ENCODE data around the gene ARHGEF7. TPM values are rescaled to one million over a fixed set of nuclear protein-coding genes. Genes with fewer than 3 reads are reported as not detected.
A peak's percentile ranks its signal among the peaks of the same experiment; 100 is the strongest.

The ARHGEF7 gene
- total RNA-seq, 1 donor from 2014 or later, result 64.6 TPM

DNA sequence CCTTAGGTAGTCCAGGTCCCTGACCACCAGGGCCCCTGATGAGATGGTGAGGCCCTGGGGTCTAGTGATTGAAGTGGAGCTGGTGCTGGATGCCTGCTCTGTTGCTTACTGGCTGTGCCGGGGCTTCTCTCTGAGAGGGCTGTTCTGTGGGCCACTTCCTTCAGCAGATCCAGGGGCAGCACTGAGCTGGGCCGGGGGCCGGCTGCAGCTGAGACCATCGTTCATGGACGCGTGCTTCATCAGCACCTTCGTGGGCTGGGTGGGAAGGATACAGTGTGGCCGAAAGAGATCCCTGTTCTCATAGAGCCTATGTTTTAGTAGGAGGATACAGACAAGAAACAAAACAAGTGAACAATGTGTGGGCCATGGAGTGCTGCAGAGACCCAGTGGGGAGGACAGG, 172.1 kb downstream of the ARHGEF7 start:
- Histone ChIP-seq H2AFZ (replicated peaks) (no peak overlapping the region), H3K4me1 (peaks cover 7% of the 10 kb centered on the region), H3F3A (ENCODE audit: low read depth) (peaks cover 13% of the 10 kb centered on the region), H3K27me3 (no peaks in the 10 kb centered on the region), H4K20me1 (ENCODE audit: low read depth) (peaks cover 11% of the 10 kb centered on the region), H3K36me3 (peaks cover 3% of the 10 kb centered on the region), H3K4me2 (no peak overlapping the region), H3K4me3 (no peak overlapping the region), H3K79me2 (ENCODE audit: low read depth) (no peaks in the 10 kb centered on the region), H3K9ac (no peak overlapping the region), H3K27ac (no peak overlapping the region), H3K9me3 (ENCODE audit: low read depth) (no peaks in the 10 kb centered on the region)
- no peaks in the 10 kb centered on the region for H3K9me3 Mint-ChIP-seq
- no peak overlapping the region for H3K27ac Mint-ChIP-seq
- no peak for TF ChIP-seq EZH2phosphoT487 (IDR thresholded peaks at IDR 0.05)
- TF ChIP-seq EZH2 (IDR thresholded peaks at IDR 0.05), result no peak
- TF ChIP-seq, protein P1, sequence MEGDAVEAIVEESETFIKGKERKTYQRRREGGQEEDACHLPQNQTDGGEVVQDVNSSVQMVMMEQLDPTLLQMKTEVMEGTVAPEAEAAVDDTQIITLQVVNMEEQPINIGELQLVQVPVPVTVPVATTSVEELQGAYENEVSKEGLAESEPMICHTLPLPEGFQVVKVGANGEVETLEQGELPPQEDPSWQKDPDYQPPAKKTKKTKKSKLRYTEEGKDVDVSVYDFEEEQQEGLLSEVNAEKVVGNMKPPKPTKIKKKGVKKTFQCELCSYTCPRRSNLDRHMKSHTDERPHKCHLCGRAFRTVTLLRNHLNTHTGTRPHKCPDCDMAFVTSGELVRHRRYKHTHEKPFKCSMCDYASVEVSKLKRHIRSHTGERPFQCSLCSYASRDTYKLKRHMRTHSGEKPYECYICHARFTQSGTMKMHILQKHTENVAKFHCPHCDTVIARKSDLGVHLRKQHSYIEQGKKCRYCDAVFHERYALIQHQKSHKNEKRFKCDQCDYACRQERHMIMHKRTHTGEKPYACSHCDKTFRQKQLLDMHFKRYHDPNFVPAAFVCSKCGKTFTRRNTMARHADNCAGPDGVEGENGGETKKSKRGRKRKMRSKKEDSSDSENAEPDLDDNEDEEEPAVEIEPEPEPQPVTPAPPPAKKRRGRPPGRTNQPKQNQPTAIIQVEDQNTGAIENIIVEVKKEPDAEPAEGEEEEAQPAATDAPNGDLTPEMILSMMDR (IDR thresholded peaks at IDR 0.05), result no peak
- DNase-seq (ENCODE audit: low spot score), result no peak
- H3K36me3 Mint-ChIP-seq, result peaks cover 29% of the 10 kb centered on the region
- H3K4me3 Mint-ChIP-seq, result no peak overlapping the region
- no peaks in the 10 kb centered on the region for H3K4me1 Mint-ChIP-seq
- H3K27me3 Mint-ChIP-seq (ENCODE audit: insufficient read depth, low read depth), result no peaks in the 10 kb centered on the region

DNA sequence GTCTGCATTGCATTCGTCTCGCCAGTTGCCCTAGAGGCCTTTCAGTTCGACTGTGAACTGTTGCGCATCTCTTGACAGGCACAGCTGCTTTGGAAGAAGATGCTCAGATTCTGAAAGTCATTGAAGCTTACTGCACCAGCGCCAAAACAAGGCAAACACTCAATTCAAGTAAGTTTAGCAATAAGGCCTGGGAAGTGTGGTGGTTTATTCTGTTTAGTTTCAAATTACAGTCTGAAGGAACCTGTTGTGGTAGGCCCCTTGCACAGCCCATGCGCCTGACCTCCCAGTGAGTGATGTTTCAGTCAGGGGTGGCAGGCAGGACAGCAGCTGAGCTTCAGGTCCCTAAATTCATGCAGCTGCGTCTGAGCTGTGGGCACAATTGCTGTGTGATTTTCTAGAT, 173.2 kb downstream of the ARHGEF7 start:
- TF ChIP-seq, protein P1 (IDR thresholded peaks at IDR 0.05), result no peak
- TF ChIP-seq EZH2 (IDR thresholded peaks at IDR 0.05), result no peak
- no peak for TF ChIP-seq EZH2phosphoT487 (IDR thresholded peaks at IDR 0.05)
- Histone ChIP-seq H3K36me3 (peaks cover 3% of the 10 kb centered on the region), H2AFZ (replicated peaks) (no peak overlapping the region), H3K27ac (no peak overlapping the region), H3K4me1 (peaks cover 7% of the 10 kb centered on the region), H3K27me3 (no peaks in the 10 kb centered on the region), H3K79me2 (ENCODE audit: low read depth) (no peaks in the 10 kb centered on the region), H3K4me2 (no peak overlapping the region), H3K4me3 (no peak overlapping the region), H3F3A (ENCODE audit: low read depth) (peaks cover 13% of the 10 kb centered on the region), H4K20me1 (ENCODE audit: low read depth) (peaks cover 11% of the 10 kb centered on the region), H3K9ac (no peak overlapping the region), H3K9me3 (ENCODE audit: low read depth) (no peaks in the 10 kb centered on the region)
- Mint-ChIP-seq H3K27me3 (ENCODE audit: insufficient read depth, low read depth) (no peaks in the 10 kb centered on the region), H3K36me3 (peaks cover 33% of the 10 kb centered on the region), H3K4me1 (no peaks in the 10 kb centered on the region), H3K4me3 (no peak overlapping the region), H3K27ac (no peak overlapping the region), H3K9me3 (no peaks in the 10 kb centered on the region)
- DNase-seq (ENCODE audit: low spot score), result no peak

DNA sequence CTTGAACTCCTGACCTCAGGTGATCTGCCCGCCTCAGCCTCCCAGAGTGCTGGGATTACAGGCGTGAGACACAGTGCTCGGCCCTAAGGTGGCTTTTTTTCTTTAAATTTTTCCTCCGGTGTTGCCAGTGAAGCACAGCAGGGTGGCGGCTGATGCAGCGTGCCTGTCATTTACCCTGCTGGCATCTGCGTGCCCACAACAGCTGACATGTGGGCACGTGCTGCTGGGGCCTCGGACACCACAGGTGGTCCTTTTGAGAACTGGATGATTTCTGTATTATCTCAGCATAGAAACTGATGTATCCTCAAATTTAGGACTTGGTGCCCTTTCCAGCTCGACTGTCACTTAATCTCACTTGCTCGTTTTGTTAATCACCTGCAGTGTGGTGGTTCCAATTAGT, 174.1 kb downstream of the ARHGEF7 start:
- no peak overlapping the region for H3K4me3 ChIP-seq
- H2AFZ ChIP-seq (replicated peaks), result no peak overlapping the region
- H3K27ac ChIP-seq, result no peak overlapping the region
- no peaks in the 10 kb centered on the region for H3K79me2 ChIP-seq (ENCODE audit: low read depth)
- no peaks in the 10 kb centered on the region for H3K9me3 ChIP-seq (ENCODE audit: low read depth)
- no peak overlapping the region for H3K4me2 ChIP-seq
- H3F3A ChIP-seq (ENCODE audit: low read depth), result peaks cover 13% of the 10 kb centered on the region
- Mint-ChIP-seq H3K36me3 (peaks cover 25% of the 10 kb centered on the region), H3K4me1 (no peaks in the 10 kb centered on the region), H3K9me3 (no peaks in the 10 kb centered on the region), H3K4me3 (no peak overlapping the region), H3K27me3 (ENCODE audit: insufficient read depth, low read depth) (no peaks in the 10 kb centered on the region), H3K27ac (no peak overlapping the region)
- H3K36me3 ChIP-seq, result peaks cover 3% of the 10 kb centered on the region
- no peak overlapping the region for H3K9ac ChIP-seq
- DNase-seq (ENCODE audit: low spot score), result peak; percentile 32
- H3K4me1 ChIP-seq, result peaks cover 7% of the 10 kb centered on the region
- peaks cover 11% of the 10 kb centered on the region for H4K20me1 ChIP-seq (ENCODE audit: low read depth)
- TF ChIP-seq, protein P1 (IDR thresholded peaks at IDR 0.05), result no peak
- TF ChIP-seq EZH2 (IDR thresholded peaks at IDR 0.05) (no peak), EZH2phosphoT487 (IDR thresholded peaks at IDR 0.05) (no peak)
- H3K27me3 ChIP-seq, result no peaks in the 10 kb centered on the region

Data from neural progenitor cell (in vitro differentiated cells).